Activated CD8-positive, alpha-beta T cell treated with anti-CD3 and anti-CD28 coated beads for 36 hours (primary cell): ENCODE results near the gene IL16. TPM values are rescaled to one million over a fixed set of nuclear protein-coding genes. Genes with fewer than 3 reads are reported as not detected.

Experiments
- ATAC-seq: fragments of 200-7000 bp; cut with Tn5 transposase; one replicate; pipeline ENCODE4 v1.10.0; 2021; ENCODE audit warnings: mild to moderate bottlenecking, moderate library complexity
- CTCF ChIA-PET: fragments of 350-600 bp; sonication (Branson Sonifier 250); formaldehyde crosslinking; loops from one replicate; lab custom pipeline; 2021; ENCODE audit warnings: antibody characterized with exemption; lab: Charles Lee
- POLR2A ChIA-PET: fragments of 350-600 bp; sonication (Branson Sonifier 250); formaldehyde crosslinking; loops from one replicate; lab custom pipeline; 2021; ENCODE audit warnings: antibody characterized with exemption; lab: Charles Lee
- DNase-seq: peaks from one replicate; pipeline ENCODE4 v3.0.0-alpha.2; 2020
- H3K27ac Mint-ChIP-seq: one replicate; pipeline ENCODE4 v1.8.0; 2021; ENCODE audit warnings: mild to moderate bottlenecking, mixed read lengths
- H3K27me3 Mint-ChIP-seq: one replicate; pipeline ENCODE4 v1.8.0; 2021; ENCODE audit warnings: mixed read lengths
- H3K36me3 Mint-ChIP-seq: one replicate; pipeline ENCODE4 v1.8.0; 2021; ENCODE audit warnings: low read depth, mixed read lengths
- H3K4me1 Mint-ChIP-seq: one replicate; pipeline ENCODE4 v1.8.0; 2021; ENCODE audit warnings: low read depth, mixed read lengths
- H3K4me3 Mint-ChIP-seq: one replicate; pipeline ENCODE4 v1.8.0; 2021; ENCODE audit warnings: mild to moderate bottlenecking, moderate library complexity, mixed read lengths
- H3K9me3 Mint-ChIP-seq: one replicate; pipeline ENCODE4 v1.8.0; 2021; ENCODE audit warnings: mixed read lengths
- CTCF ChIP-seq: fragments of 200-600 bp; IDR thresholded peaks from one replicate; pipeline ENCODE4 v1.8.0; 2022; ENCODE audit warnings: antibody characterized with exemption, mild to moderate bottlenecking
- intact Hi-C: fragments of 100-400 bp; cut with micrococcal nuclease; formaldehyde crosslinking; loops from one replicate; pipeline ENCODE4 v1.10.0; 2022
- total RNA-seq, 2 experiments: library from RNA; stranded (reverse); gene quantifications; one replicate each; pipeline ENCODE4 v1.2.3, GENCODE V29; 2021

Gene IL16
- total RNA-seq, 2 experiments from 2014 or later = 130 to 138 TPM

- H3K36me3 Mint-ChIP-seq = peaks cover 6% of the 10 kb centered on the region
- TF ChIP-seq CTCF = no peak
- ChIA-PET POLR2A (no interaction called here), CTCF (no interaction called here)
- H3K27me3 Mint-ChIP-seq = peaks cover 4% of the 10 kb centered on the region
- DNase-seq (no peak), ATAC-seq (no peak)
- H3K27ac Mint-ChIP-seq = no peak overlapping the region
- H3K4me3 Mint-ChIP-seq = no peak overlapping the region
- H3K4me1 Mint-ChIP-seq = no peaks in the 10 kb centered on the region
- intact Hi-C loops = no loop called here
- peaks cover 17% of the 10 kb centered on the region for H3K9me3 Mint-ChIP-seq
Observed at GRCh38 chr15:81209635-81210034, 13.0 kb downstream of the IL16 start.

- H3K36me3 Mint-ChIP-seq = peaks cover 12% of the 10 kb centered on the region
- DNase-seq (no peak), ATAC-seq (no peak)
- no peak overlapping the region for H3K4me3 Mint-ChIP-seq
- no peak for TF ChIP-seq CTCF
- H3K4me1 Mint-ChIP-seq = no peaks in the 10 kb centered on the region
- ChIA-PET POLR2A (no interaction called here), CTCF (no interaction called here)
- H3K27me3 Mint-ChIP-seq = peaks cover 4% of the 10 kb centered on the region
- intact Hi-C loops = no loop called here
- no peak overlapping the region for H3K27ac Mint-ChIP-seq
- H3K9me3 Mint-ChIP-seq = peaks cover 24% of the 10 kb centered on the region
Observed at GRCh38 chr15:81211376-81211775, 14.7 kb downstream of the IL16 start.

GRCh38 chr15:81213982-81214381 is 17.3 kb downstream of the IL16 start:
- Mint-ChIP-seq H3K4me1 (no peaks in the 10 kb centered on the region), H3K36me3 (peaks cover 12% of the 10 kb centered on the region), H3K27me3 (peaks cover 4% of the 10 kb centered on the region), H3K9me3 (peaks cover 21% of the 10 kb centered on the region), H3K4me3 (no peak overlapping the region), H3K27ac (no peak overlapping the region)
- intact Hi-C loops = no loop called here
- CTCF ChIA-PET = no interaction called here
- TF ChIP-seq CTCF = no peak
- DNase-seq (no peak), ATAC-seq (no peak)
- POLR2A ChIA-PET = no interaction called here

GRCh38 chr15:81215531-81215930 is 18.9 kb downstream of the IL16 start:
- Mint-ChIP-seq H3K9me3 (peaks cover 21% of the 10 kb centered on the region), H3K27ac (no peak overlapping the region), H3K4me1 (no peaks in the 10 kb centered on the region), H3K27me3 (peaks cover 4% of the 10 kb centered on the region), H3K36me3 (peaks cover 12% of the 10 kb centered on the region), H3K4me3 (no peak overlapping the region)
- intact Hi-C loops = no loop called here
- ChIA-PET CTCF (interaction anchor here (1.2 to 2.8 kb wide), 2 partner anchors 8 to 50 kb away, joined by 3 to 10 read pairs; no protein-coding TSS in a partner anchor), POLR2A (no interaction called here)
- DNase-seq (no peak), ATAC-seq (no peak)
- no peak for TF ChIP-seq CTCF

GRCh38 chr15:81215983-81216382 is 19.3 kb downstream of the IL16 start:
- Mint-ChIP-seq H3K4me3 (no peak overlapping the region), H3K9me3 (peaks cover 21% of the 10 kb centered on the region), H3K27ac (no peak overlapping the region), H3K36me3 (peaks cover 12% of the 10 kb centered on the region), H3K27me3 (peaks cover 4% of the 10 kb centered on the region), H3K4me1 (no peaks in the 10 kb centered on the region)
- CTCF ChIA-PET = interaction anchor here (1.1 to 2.8 kb wide), 2 partner anchors 26 to 50 kb away, joined by 3 to 10 read pairs; no protein-coding TSS in a partner anchor
- TF ChIP-seq CTCF = no peak
- intact Hi-C loops = no loop called here
- ATAC-seq = no peak
- DNase-seq = no peak
- POLR2A ChIA-PET = no interaction called here
